ENCODE measurements around the gene UMAD1. TPM values are rescaled to one million over a fixed set of nuclear protein-coding genes. Genes with fewer than 3 reads are reported as not detected.

UMAD1 gene
- total RNA-seq, 1 donor from 2014 or later = 18.0 TPM

DNA sequence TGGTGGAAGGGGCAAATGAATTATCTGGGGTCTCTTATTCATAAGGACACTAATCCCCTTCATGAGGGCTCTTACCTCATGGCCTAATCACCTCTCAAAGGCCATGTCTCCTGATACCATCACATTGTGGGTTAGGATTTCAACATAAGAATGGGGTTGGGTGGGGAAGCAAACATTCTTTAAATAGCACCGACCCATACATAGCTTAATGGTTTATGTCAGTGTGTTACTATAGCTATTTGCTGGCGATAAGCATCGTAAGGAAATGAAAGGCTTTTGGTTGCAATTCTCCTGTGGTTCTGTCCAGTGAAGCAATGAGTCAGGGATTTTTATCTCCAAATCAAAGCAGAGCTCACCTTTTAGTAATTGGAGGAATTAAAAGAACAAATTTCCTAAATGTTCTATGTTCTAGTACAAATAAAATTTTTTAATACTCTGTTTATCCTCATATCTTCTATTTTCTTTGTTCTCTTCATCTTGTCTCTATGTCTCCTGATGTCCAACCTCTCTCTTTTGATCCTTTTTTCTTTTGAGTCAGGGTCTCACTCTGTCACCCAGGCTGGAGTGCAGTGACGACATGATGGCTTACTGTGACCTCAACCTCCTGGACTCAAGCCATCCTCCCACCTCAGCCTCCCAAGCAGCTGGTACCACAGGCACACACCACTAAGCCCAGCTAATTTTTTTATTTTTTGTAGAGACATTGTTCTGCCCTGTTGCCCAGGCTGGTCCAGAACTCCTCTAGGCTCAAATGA, 271.0 kb downstream of the UMAD1 start:
- ATAC-seq = peak; percentile 74
- H3K27ac ChIP-seq = peak overlapping the region; percentile 21
- TF ChIP-seq, protein P1, sequence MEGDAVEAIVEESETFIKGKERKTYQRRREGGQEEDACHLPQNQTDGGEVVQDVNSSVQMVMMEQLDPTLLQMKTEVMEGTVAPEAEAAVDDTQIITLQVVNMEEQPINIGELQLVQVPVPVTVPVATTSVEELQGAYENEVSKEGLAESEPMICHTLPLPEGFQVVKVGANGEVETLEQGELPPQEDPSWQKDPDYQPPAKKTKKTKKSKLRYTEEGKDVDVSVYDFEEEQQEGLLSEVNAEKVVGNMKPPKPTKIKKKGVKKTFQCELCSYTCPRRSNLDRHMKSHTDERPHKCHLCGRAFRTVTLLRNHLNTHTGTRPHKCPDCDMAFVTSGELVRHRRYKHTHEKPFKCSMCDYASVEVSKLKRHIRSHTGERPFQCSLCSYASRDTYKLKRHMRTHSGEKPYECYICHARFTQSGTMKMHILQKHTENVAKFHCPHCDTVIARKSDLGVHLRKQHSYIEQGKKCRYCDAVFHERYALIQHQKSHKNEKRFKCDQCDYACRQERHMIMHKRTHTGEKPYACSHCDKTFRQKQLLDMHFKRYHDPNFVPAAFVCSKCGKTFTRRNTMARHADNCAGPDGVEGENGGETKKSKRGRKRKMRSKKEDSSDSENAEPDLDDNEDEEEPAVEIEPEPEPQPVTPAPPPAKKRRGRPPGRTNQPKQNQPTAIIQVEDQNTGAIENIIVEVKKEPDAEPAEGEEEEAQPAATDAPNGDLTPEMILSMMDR (IDR thresholded peaks at IDR 0.05) = no peak

DNA sequence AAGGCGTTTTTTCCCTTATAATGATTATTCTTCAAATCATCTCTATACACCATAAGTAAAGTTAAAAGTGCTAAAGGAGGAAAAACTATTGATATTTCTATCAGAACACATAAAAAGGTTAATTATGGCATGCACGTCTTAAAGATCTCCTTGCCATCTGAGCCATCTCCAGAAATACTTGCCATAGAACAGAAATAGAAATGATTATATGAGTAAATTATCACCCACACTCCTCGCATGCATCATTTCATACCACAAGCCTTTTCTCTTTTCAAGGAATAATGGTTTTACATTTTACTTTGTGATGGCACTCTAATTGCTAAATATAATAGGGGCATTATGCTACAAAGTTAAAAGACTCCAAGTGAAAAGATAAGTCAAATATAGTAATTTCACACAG, 272.4 kb downstream of the UMAD1 start:
- Histone ChIP-seq H3K4me3 (no peak overlapping the region), H3K9me3 (no peaks in the 10 kb centered on the region), H3K4me1 (peaks cover 6% of the 10 kb centered on the region), H3K27ac (no peak overlapping the region), H3K36me3 (no peaks in the 10 kb centered on the region), H3K27me3 (no peaks in the 10 kb centered on the region)
- ATAC-seq (no peak), DNase-seq (no peak)
- TF ChIP-seq, protein P1 (IDR thresholded peaks at IDR 0.05) = no peak
- intact Hi-C loops (cut with DNase I) = no loop called here

More for the DNA sequence above, 271.0 kb downstream of the UMAD1 start:
- H3K36me3 ChIP-seq = no peaks in the 10 kb centered on the region
- H3K9me3 ChIP-seq = no peaks in the 10 kb centered on the region
- no peak for DNase-seq
- no peaks in the 10 kb centered on the region for H3K27me3 ChIP-seq
- peaks cover 6% of the 10 kb centered on the region for H3K4me1 ChIP-seq
- intact Hi-C loops (cut with DNase I) = no loop called here
- no peak overlapping the region for H3K4me3 ChIP-seq

DNA sequence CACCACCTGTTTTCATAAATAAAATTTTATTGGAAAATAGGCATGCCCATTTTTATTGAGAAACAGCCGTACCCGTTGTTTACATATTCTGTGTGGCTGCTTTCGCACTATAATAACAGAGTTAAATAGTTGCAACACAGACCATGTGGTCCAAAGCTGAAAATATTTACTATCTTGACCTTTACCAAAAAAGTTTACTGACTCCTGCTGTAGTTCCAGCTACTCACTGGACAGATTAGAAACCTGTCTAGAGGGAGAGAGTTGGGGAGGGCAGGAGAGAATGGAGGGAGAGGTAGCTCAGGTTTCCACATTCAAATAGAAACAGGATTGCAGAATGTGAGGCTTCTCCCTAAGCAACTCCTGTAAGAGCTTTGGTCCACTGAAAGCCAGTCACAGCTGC, 273.0 kb downstream of the UMAD1 start:
- no peak overlapping the region for H3K27ac ChIP-seq
- H3K27me3 ChIP-seq = no peaks in the 10 kb centered on the region
- no peaks in the 10 kb centered on the region for H3K9me3 ChIP-seq
- ATAC-seq = peak; percentile 27
- no peak for DNase-seq
- no peaks in the 10 kb centered on the region for H3K36me3 ChIP-seq
- TF ChIP-seq, protein P1 (IDR thresholded peaks at IDR 0.05) = no peak
- H3K4me3 ChIP-seq = no peak overlapping the region
- intact Hi-C loops (cut with DNase I) = no loop called here
- peaks cover 6% of the 10 kb centered on the region for H3K4me1 ChIP-seq

GRCh38 chr7:7914547-7914946, 274.0 kb downstream of the UMAD1 start:
- intact Hi-C loops (cut with DNase I) = no loop called here

DNA sequence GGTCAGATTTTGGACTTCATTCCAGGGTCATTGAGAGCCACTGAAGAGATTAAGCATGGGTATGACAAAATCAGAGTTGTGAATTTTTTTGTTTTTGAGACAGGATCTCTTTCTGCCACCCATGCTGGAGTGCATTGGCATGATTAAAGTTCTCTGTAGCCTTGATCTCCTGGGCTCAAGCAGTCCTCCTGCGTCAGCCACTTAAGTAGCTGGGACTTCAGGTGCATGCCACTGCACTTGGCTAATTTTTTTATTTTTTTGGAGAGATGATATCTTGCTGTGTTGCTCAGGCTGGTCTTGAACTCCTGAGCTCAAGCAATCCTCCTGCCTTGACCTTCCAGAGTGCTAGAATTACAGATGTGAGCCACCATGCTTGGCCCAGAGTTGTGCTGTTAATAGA, 275.5 kb downstream of the UMAD1 start:
- no peak overlapping the region for H3K4me3 ChIP-seq
- no peaks in the 10 kb centered on the region for H3K9me3 ChIP-seq
- H3K27me3 ChIP-seq = no peaks in the 10 kb centered on the region
- H3K36me3 ChIP-seq = no peaks in the 10 kb centered on the region
- intact Hi-C loops (cut with DNase I) = no loop called here
- TF ChIP-seq, protein P1 (IDR thresholded peaks at IDR 0.05) = no peak
- H3K27ac ChIP-seq = no peak overlapping the region
- DNase-seq (no peak), ATAC-seq (peak; percentile 63)
- peaks cover 6% of the 10 kb centered on the region for H3K4me1 ChIP-seq

More at GRCh38 chr7:7914547-7914946, 274.0 kb downstream of the UMAD1 start:
- peaks cover 6% of the 10 kb centered on the region for H3K4me1 ChIP-seq
- ATAC-seq = no peak
- H3K9me3 ChIP-seq = no peaks in the 10 kb centered on the region
- DNase-seq = no peak
- no peak overlapping the region for H3K4me3 ChIP-seq
- no peak overlapping the region for H3K27ac ChIP-seq
- H3K36me3 ChIP-seq = no peaks in the 10 kb centered on the region
- TF ChIP-seq, protein P1 (IDR thresholded peaks at IDR 0.05) = no peak
- no peaks in the 10 kb centered on the region for H3K27me3 ChIP-seq

All from upper lobe of right lung (tissue), 1 donor.